HEK293T (cell line): ENCODE results near the gene GIPC3.

Experiments
- CTCF ChIA-PET: fragments of 350-600 bp; formaldehyde crosslinking; extraction: SDS; loops from one replicate; lab custom pipeline; 2021; ENCODE audit warnings: antibody characterized with exemption, inconsistent platforms; lab: Yijun Ruan, JAX
- POLR2A ChIA-PET: fragments of 350-600 bp; formaldehyde crosslinking; extraction: SDS; loops from one replicate; lab custom pipeline; 2020; ENCODE audit warnings: antibody characterized with exemption, inconsistent platforms; lab: Yijun Ruan, JAX
- DNase-seq: peaks from one replicate; pipeline ENCODE4 v3.0.0; 2012; ENCODE audit warnings: mixed read lengths; ENCODE audit errors: extremely low spot score
- ARNT ChIP-seq: fragments of 450-650 bp; IDR thresholded peaks from 2 replicates; pipeline ENCODE4 v1.6.1; 2017; ENCODE audit warnings: mild to moderate bottlenecking
- BHLHE40 ChIP-seq: fragments of 450-650 bp; IDR thresholded peaks from 2 replicates; pipeline ENCODE4 v1.6.1; 2016; ENCODE audit warnings: mild to moderate bottlenecking, moderate library complexity, borderline replicate concordance
- CTBP1 ChIP-seq: fragments of 450-650 bp; IDR thresholded peaks from 2 replicates; pipeline ENCODE4 v1.6.1; 2016; ENCODE audit warnings: borderline replicate concordance
- ELF4 ChIP-seq: fragments of 450-650 bp; IDR thresholded peaks from 2 replicates; pipeline ENCODE4 v1.6.1; 2017; ENCODE audit warnings: antibody characterized with exemption
- FOXA1 ChIP-seq: fragments of 450-650 bp; IDR thresholded peaks from 2 replicates; pipeline ENCODE4 v1.6.1; 2016; ENCODE audit warnings: mild to moderate bottlenecking
- FOXK2 ChIP-seq: fragments of 450-650 bp; IDR thresholded peaks from 2 replicates; pipeline ENCODE4 v1.6.1; 2016; ENCODE audit warnings: mild to moderate bottlenecking
- FOXM1 ChIP-seq: fragments of 450-650 bp; IDR thresholded peaks from 2 replicates; pipeline ENCODE4 v1.6.1; 2017; ENCODE audit warnings: mild to moderate bottlenecking, borderline replicate concordance
- HDGF ChIP-seq: fragments of 450-650 bp; IDR thresholded peaks from 2 replicates; pipeline ENCODE4 v1.6.1; 2017; ENCODE audit warnings: antibody characterized with exemption, borderline replicate concordance
- L3MBTL2 ChIP-seq: fragments of 450-650 bp; conservative IDR thresholded peaks from 2 replicates; pipeline ENCODE4 v1.6.1; 2016; ENCODE audit warnings: mild to moderate bottlenecking
- LEF1 ChIP-seq: fragments of 450-650 bp; IDR thresholded peaks from 2 replicates; pipeline ENCODE4 v1.6.1; 2017; ENCODE audit warnings: mild to moderate bottlenecking, borderline replicate concordance
- NFRKB ChIP-seq: fragments of 450-650 bp; IDR thresholded peaks from 2 replicates; pipeline ENCODE4 v1.6.1; 2016; ENCODE audit warnings: mild to moderate bottlenecking, moderate library complexity
- PKNOX1 ChIP-seq: fragments of 450-650 bp; IDR thresholded peaks from 2 replicates; pipeline ENCODE4 v1.6.1; 2016
- SP1 ChIP-seq: fragments of 450-650 bp; IDR thresholded peaks from 2 replicates; pipeline ENCODE4 v1.6.1; 2017
- SUZ12 ChIP-seq: fragments of 450-650 bp; IDR thresholded peaks from 2 replicates; pipeline ENCODE4 v1.6.1; 2016; ENCODE audit warnings: mild to moderate bottlenecking
- TARDBP ChIP-seq: fragments of 450-650 bp; IDR thresholded peaks from 2 replicates; pipeline ENCODE4 v1.6.1; 2016
- ZNF384 ChIP-seq: fragments of 450-650 bp; IDR thresholded peaks from 2 replicates; pipeline ENCODE4 v1.6.1; 2016

Gene GIPC3

GRCh38 chr19:3544058-3544376 is 41.3 kb upstream of the GIPC3 start:
- DNase-seq: no peak
- ChIA-PET POLR2A (no interaction called here), CTCF (no interaction called here)
- TF ChIP-seq ELF4: no peak
- no peak for TF ChIP-seq LEF1
- TF ChIP-seq FOXA1: no peak
- TF ChIP-seq SUZ12: no peak
- no peak for TF ChIP-seq PKNOX1
- no peak for TF ChIP-seq FOXK2
- TF ChIP-seq HDGF: no peak
- no peak for TF ChIP-seq ZNF384
- TF ChIP-seq CTBP1: no peak
- no peak for TF ChIP-seq L3MBTL2
- TF ChIP-seq BHLHE40: no peak
- TF ChIP-seq NFRKB: no peak
- no peak for TF ChIP-seq FOXM1
- no peak for TF ChIP-seq SP1
- no peak for TF ChIP-seq ARNT
- TF ChIP-seq TARDBP: no peak

- DNase-seq: peak; percentile 89
- POLR2A ChIA-PET: interaction anchor here (0.6 kb wide), 1 partner anchor 29 kb away, joined by 3 read pairs; no protein-coding TSS in a partner anchor
- CTCF ChIA-PET: interaction anchor here (0.6 to 2.4 kb wide), 5 partner anchors 25 to 269 kb away, joined by 3 to 10 read pairs (median 4); no protein-coding TSS in a partner anchor
- no peak for TF ChIP-seq ELF4
- TF ChIP-seq SP1: no peak
- TF ChIP-seq LEF1: no peak
- TF ChIP-seq FOXA1: no peak
- no peak for TF ChIP-seq FOXM1
- TF ChIP-seq SUZ12: no peak
- no peak for TF ChIP-seq HDGF
- no peak for TF ChIP-seq BHLHE40
- no peak for TF ChIP-seq FOXK2
- TF ChIP-seq NFRKB: no peak
- no peak for TF ChIP-seq CTBP1
- no peak for TF ChIP-seq TARDBP
- no peak for TF ChIP-seq ARNT
Observed at GRCh38 chr19:3544742-3545668, 40.3 kb upstream of the GIPC3 start.

DNA sequence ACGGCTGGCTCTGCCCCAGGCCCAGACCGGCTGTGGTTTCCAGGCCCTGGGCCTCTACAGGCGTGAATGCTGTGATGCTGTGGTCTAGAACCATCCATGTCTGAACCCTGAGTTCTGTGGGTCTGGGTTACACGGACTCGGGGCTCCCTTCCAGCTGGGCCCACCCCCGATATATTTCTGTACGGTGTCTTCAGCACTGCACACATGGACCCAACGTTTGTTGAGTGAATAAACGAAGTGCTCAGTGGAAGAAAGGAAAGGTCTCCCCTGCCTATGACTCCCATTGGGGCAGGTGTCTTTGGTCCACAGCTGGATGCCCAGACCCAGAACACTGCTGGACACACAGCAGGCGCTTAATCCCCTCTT is 39.6 kb upstream of the GIPC3 start:
- no peak for TF ChIP-seq PKNOX1
- no peak for TF ChIP-seq L3MBTL2
- TF ChIP-seq FOXA1: no peak
- TF ChIP-seq SP1: no peak
- TF ChIP-seq SUZ12: no peak
- no peak for DNase-seq
- ChIA-PET CTCF (interaction anchor here (1.1 to 2.4 kb wide), 3 partner anchors 30 to 270 kb away, joined by 3 to 10 read pairs (median 5); no protein-coding TSS in a partner anchor), POLR2A (no interaction called here)

- DNase-seq: no peak
- TF ChIP-seq L3MBTL2 (no peak), LEF1 (no peak), ZNF384 (no peak), CTBP1 (no peak), TARDBP (no peak), ELF4 (no peak), BHLHE40 (no peak), PKNOX1 (no peak), NFRKB (no peak), FOXK2 (no peak), HDGF (no peak), SP1 (no peak), FOXM1 (no peak), ARNT (no peak)
- ChIA-PET POLR2A (interaction anchor here (1.3 kb wide), 1 partner anchor 28 kb away, joined by 5 read pairs; no protein-coding TSS in a partner anchor), CTCF (interaction anchor here (2.4 kb wide), 1 partner anchor 29 kb away, joined by 10 read pairs; no protein-coding TSS in a partner anchor)
Observed at GRCh38 chr19:3546119-3546518, 39.2 kb upstream of the GIPC3 start.

GRCh38 chr19:3547301-3547731 is 38.0 kb upstream of the GIPC3 start:
- ChIA-PET POLR2A (interaction anchor here (1.3 kb wide), 1 partner anchor 26 kb away, joined by 5 read pairs; no protein-coding TSS in a partner anchor), CTCF (no interaction called here)
- no peak for TF ChIP-seq LEF1
- TF ChIP-seq FOXK2: no peak
- TF ChIP-seq SUZ12: no peak
- TF ChIP-seq FOXM1: no peak
- DNase-seq: peak; percentile 41

- POLR2A ChIA-PET: no interaction called here
- no peak for DNase-seq
- CTCF ChIA-PET: no interaction called here
- TF ChIP-seq PKNOX1: no peak
- no peak for TF ChIP-seq FOXK2
- no peak for TF ChIP-seq CTBP1
- no peak for TF ChIP-seq BHLHE40
- TF ChIP-seq LEF1: no peak
- no peak for TF ChIP-seq FOXA1
- TF ChIP-seq L3MBTL2: no peak
- no peak for TF ChIP-seq FOXM1
- TF ChIP-seq NFRKB: no peak
- no peak for TF ChIP-seq TARDBP
- TF ChIP-seq ZNF384: no peak
- TF ChIP-seq ARNT: no peak
- TF ChIP-seq ELF4: no peak
- no peak for TF ChIP-seq SP1
- no peak for TF ChIP-seq SUZ12
- TF ChIP-seq HDGF: no peak
Observed at GRCh38 chr19:3547767-3548282, 37.5 kb upstream of the GIPC3 start.
